HepG2 (cell line): ENCODE measurements around the gene PADI1. TPM values are rescaled to one million over a fixed set of nuclear protein-coding genes. Genes with fewer than 3 reads are reported as not detected.

Source experiments
- ATAC-seq: fragments of 200-7000 bp; cut with Tn5 transposase; 3 replicates; pipeline ENCODE4 v1.9.1; 2020; ENCODE audit warnings: mild to moderate bottlenecking, moderate library complexity
- BruUV-seq: library from RNA; stranded (reverse); fragments of 400-500 nt; replicated peaks from 2 replicates; lab custom pipeline; 2021; lab: Mats Ljungman, UMichigan
- CTCF ChIA-PET: fragments of 300-600 bp; formaldehyde crosslinking; extraction: SDS; loops from one replicate; lab custom pipeline; 2021; ENCODE audit warnings: low total read pairs, inconsistent platforms, low intra/inter-chr PET ratio; lab: Yijun Ruan, JAX
- POLR2A ChIA-PET: fragments of 350-600 bp; sonication (Branson Sonifier 250); formaldehyde crosslinking; loops from one replicate; lab custom pipeline; 2020; ENCODE audit warnings: antibody characterized with exemption, inconsistent platforms; lab: Yijun Ruan, JAX
- DNase-seq: peaks from one replicate; pipeline ENCODE4 v3.0.0-alpha.2; 2015; ENCODE audit warnings: low spot score
- FAIRE-seq: peaks from 3 replicates; lab custom pipeline; 2011; peaks lifted over from hg19 to GRCh38; lab: Jason Lieb, UNC
- H2AFZ ChIP-seq: one replicate; pipeline ENCODE4 v1.6.1; 2011; ENCODE audit warnings: low read length, inconsistent platforms
- H3K27ac ChIP-seq: fragments of 300-600 bp; 3 replicates; pipeline ENCODE4 v1.8.0; 2011; ENCODE audit warnings: mixed run types, mild to moderate bottlenecking, mixed read lengths, low read length, inconsistent platforms; ENCODE audit not compliant: insufficient read depth; ENCODE audit errors: extremely low read length
- H3K27me3 ChIP-seq, 2 experiments: fragments of 200-600 bp in 1 of 2; 2 replicates in 1 of 2; 3 replicates in 1 of 2; pipeline versions ENCODE4 v1.6.0 to v1.8.0; 2011; ENCODE audit warnings: low read length in 2 of 2, mild to moderate bottlenecking in 2 of 2, moderate library complexity in 2 of 2, inconsistent platforms in 1 of 2; ENCODE audit not compliant: insufficient read depth in 2 of 2, control insufficient read depth in 1 of 2
- H3K36me3 ChIP-seq, 2 experiments: fragments of 200-600 bp in 1 of 2; replicated peaks in 1 of 2; 2 replicates in 1 of 2; 3 replicates in 1 of 2; pipeline versions ENCODE4 v1.5.1 to v1.8.0; 2011; ENCODE audit warnings: low read length in 2 of 2, inconsistent platforms in 1 of 2; ENCODE audit not compliant: insufficient read depth in 2 of 2, control insufficient read depth in 1 of 2
- H3K4me1 ChIP-seq: 2 replicates; pipeline ENCODE4 v1.5.1; 2012; ENCODE audit warnings: low read length, inconsistent platforms; ENCODE audit not compliant: insufficient read depth
- H3K4me2 ChIP-seq: 2 replicates; pipeline ENCODE4 v1.6.0; 2011; ENCODE audit warnings: low read depth, low read length, inconsistent platforms
- H3K4me3 ChIP-seq, 3 experiments: fragments of 200-600 bp in 1 of 3; sonication (generic), shearing (Covaris generic) in 1 of 3; replicated peaks in 1 of 3; 2 replicates each; pipeline ENCODE4 v1.5.1; 2011 to 2016; ENCODE audit warnings: low read length in 3 of 3, inconsistent platforms in 2 of 3, low read depth in 2 of 3, mild to moderate bottlenecking in 2 of 3, control low read depth in 1 of 3, mixed read lengths in 1 of 3; ENCODE audit not compliant: insufficient read depth in 1 of 3
- H3K79me2 ChIP-seq: one replicate; pipeline ENCODE4 v1.6.1; 2011; ENCODE audit warnings: low read length, inconsistent platforms; ENCODE audit not compliant: insufficient read depth
- H3K9ac ChIP-seq: 2 replicates; pipeline ENCODE4 v1.6.0; 2011; ENCODE audit warnings: mild to moderate bottlenecking, low read depth, low read length, inconsistent platforms; ENCODE audit not compliant: insufficient read depth
- H3K9me3 ChIP-seq: 2 replicates; pipeline ENCODE4 v1.5.1; 2012; ENCODE audit warnings: mild to moderate bottlenecking, low read length
- H4K20me1 ChIP-seq: 2 replicates; pipeline ENCODE4 v1.6.0; 2011; ENCODE audit warnings: inconsistent platforms, mild to moderate bottlenecking, low read length, moderate library complexity; ENCODE audit not compliant: insufficient read depth
- ISL2 ChIP-seq: sonication (generic); formaldehyde crosslinking; IDR thresholded peaks from 2 replicates; pipeline ENCODE4 v1.5.0; 2020; ENCODE audit warnings: missing genetic modification reagents
- MEIS1 ChIP-seq: sonication (generic); formaldehyde crosslinking; IDR thresholded peaks from 2 replicates; pipeline ENCODE4 v1.9.0; 2021; ENCODE audit warnings: mild to moderate bottlenecking, missing genetic modification reagents, moderate library complexity, borderline replicate concordance
- POGK ChIP-seq: sonication (generic); formaldehyde crosslinking; conservative IDR thresholded peaks from 2 replicates; pipeline ENCODE4 v1.8.0; 2022; ENCODE audit warnings: mild to moderate bottlenecking, moderate library complexity, missing genetic modification reagents
- ZNF629 ChIP-seq: sonication (generic); formaldehyde crosslinking; conservative IDR thresholded peaks from 2 replicates; pipeline ENCODE4 v1.5.0; 2020; ENCODE audit warnings: missing genetic modification reagents
- ZNF720 ChIP-seq: sonication (generic); formaldehyde crosslinking; IDR thresholded peaks from 2 replicates; pipeline ENCODE4 v1.4.0; 2020; ENCODE audit warnings: missing genetic modification reagents
- ZNF782 ChIP-seq: sonication (generic); formaldehyde crosslinking; IDR thresholded peaks from 2 replicates; pipeline ENCODE4 v1.4.0; 2020; ENCODE audit warnings: missing genetic modification reagents, mild to moderate bottlenecking, borderline replicate concordance
- WGBS: methylation state at CpG from one replicate; pipeline ENCODE4 v1.1.6; 2017; ENCODE audit warnings: low lambda C conversion rate; 5-methylcytosine and 5-hydroxymethylcytosine counted together
- in situ Hi-C: cut with HindIII; loops from 2 replicates; pipeline ENCODE4 v1.10.0; 2017; ENCODE audit warnings: low pct_unique_long_range_greater_than_20kb; ENCODE audit not compliant: extremely low pct_ligation_motif_present
- intact Hi-C: fragments of 100-400 bp; cut with micrococcal nuclease; formaldehyde crosslinking; loops from one replicate; pipeline ENCODE4 v1.10.0; 2022; ENCODE audit not compliant: unreplicated experiment
- polyA plus RNA-seq, 8 experiments: library from polyadenylated mRNA; depleted of rRNA in 3 of 8; stranded (reverse) in 7 of 8; unstranded in 1 of 8; fragments of >200 nt; fragmentation: Illumina TruSeq in 4 of 8; extraction: Trizol in 4 of 8; gene quantifications; 2 replicates each; pipeline versions ENCODE4 v1.2.1 to v1.2.3, GENCODE V29; 2011 to 2016; ENCODE audit warnings: low read depth in 4 of 8, missing spikeins in 1 of 8, mixed read lengths in 1 of 8; ENCODE audit not compliant: insufficient read depth in 1 of 8
- total RNA-seq, 5 experiments: library from RNA; depleted of rRNA; stranded (reverse); fragments of >200 nt; fragmentation: Illumina TruSeq; extraction: Trizol; gene quantifications; 2 replicates each; pipeline ENCODE4 v1.2.3, GENCODE V29; 2016; ENCODE audit warnings: low read depth in 1 of 5

PADI1 gene
- total and polyA plus RNA-seq, 2 of the 13 experiments (the other 11 are each of a cell fraction or from before 2014, with no cell fraction given) = not detected

GRCh38 chr1:17234405-17234804 lies 29.5 kb downstream of the PADI1 start:
- ChIA-PET POLR2A (no interaction called here), CTCF (interaction anchor here (1.5 kb wide), 1 partner anchor 109 kb away, joined by 4 read pairs; no protein-coding TSS in a partner anchor)
- intact Hi-C loops = no loop called here
- 0% methylated on average over 1 of the region's 1 CpG for WGBS
- Histone ChIP-seq H3K27ac (no peak overlapping the region), H3K4me1 (peaks cover 7% of the 10 kb centered on the region; the same call in 1 of the 2 replicates), H3K36me3 (no peaks in the 10 kb centered on the region), H3K4me2 (no peak overlapping the region), H3K9me3 (no peaks in the 10 kb centered on the region), H3K4me3 (no peak overlapping the region), H2AFZ (no peak overlapping the region), H3K9ac (no peak overlapping the region), H3K79me2 (no peaks in the 10 kb centered on the region), H3K27me3 (peaks cover 3 to 15% of the 10 kb centered on the region in 2 experiments; a peak in 3 of 5 replicates), H4K20me1 (no peaks in the 10 kb centered on the region)
- no TSS peak for BruUV-seq
- ATAC-seq = no peak
- in situ Hi-C loops = loop anchor here (25.0 kb wide), 1 partner anchor 272 kb away; no protein-coding TSS in a partner anchor
- DNase-seq = no peak
- TF ChIP-seq ZNF629 (CRISPR knock-in tag) = peak; percentile 55
- TF ChIP-seq MEIS1 (CRISPR knock-in tag) = no peak
- no peak for TF ChIP-seq ZNF720 (CRISPR knock-in tag)
- TF ChIP-seq ISL2 (CRISPR knock-in tag) = no peak
- TF ChIP-seq ZNF782 (CRISPR knock-in tag) = no peak
- TF ChIP-seq POGK (CRISPR knock-in tag) = no peak
- FAIRE-seq = no peak
